Measurements from ENCODE around the gene SLC25A30. TPM values are rescaled to one million over a fixed set of nuclear protein-coding genes. Genes with fewer than 3 reads are reported as not detected.
"Not testable (repeated sequence)": the region's sequence is repeated elsewhere in the genome, so short reads cannot be mapped to it uniquely, and the experiment has no call there.

Gene SLC25A30
- total RNA-seq, 1 experiment from 2014 or later, result 7.1 TPM

GRCh38 chr13:45367358-45367757 lies 50.8 kb downstream of the SLC25A30 start:
- DNase-seq (ENCODE audit: low spot score), result peak; percentile 87

GRCh38 chr13:45365558-45365885 lies 52.7 kb downstream of the SLC25A30 start:
- DNase-seq (ENCODE audit: low spot score), result no peak

GRCh38 chr13:45364876-45365557 lies 53.2 kb downstream of the SLC25A30 start:
- DNase-seq (ENCODE audit: low spot score), result no peak

GRCh38 chr13:45362939-45363338 lies 55.2 kb downstream of the SLC25A30 start:
- DNase-seq (ENCODE audit: low spot score), result no peak

- peak; percentile 19 for DNase-seq (ENCODE audit: low spot score)
Observed at GRCh38 chr13:45361596-45362206, 56.5 kb downstream of the SLC25A30 start.

GRCh38 chr13:45356966-45357672 lies 61.1 kb downstream of the SLC25A30 start:
- DNase-seq (ENCODE audit: low spot score), result no peak

GRCh38 chr13:45353895-45354294 lies 64.3 kb downstream of the SLC25A30 start:
- no peak for DNase-seq (ENCODE audit: low spot score)

GRCh38 chr13:45352031-45352430 lies 66.1 kb downstream of the SLC25A30 start:
- no peak for DNase-seq (ENCODE audit: low spot score)

- no peak for DNase-seq (ENCODE audit: low spot score)
Observed at GRCh38 chr13:45350152-45350551, 68.0 kb downstream of the SLC25A30 start.

GRCh38 chr13:45349438-45349837 lies 68.7 kb downstream of the SLC25A30 start:
- no peak for DNase-seq (ENCODE audit: low spot score)

- DNase-seq (ENCODE audit: low spot score), result not testable (repeated sequence)
Observed at GRCh38 chr13:45344064-45344463, 74.1 kb downstream of the SLC25A30 start.

Other genes with a start within 250 kb of the SLC25A30 start
- not detected in 2 replicates for gene KCTD4, start 217.3 kb downstream of the SLC25A30 start, total RNA-seq (2014; rRNA removed; shearing (Covaris generic))
- 2,361 and 2,437 TPM in 2 replicates for gene TPT1, start 77.2 kb downstream of the SLC25A30 start, total RNA-seq (2014; rRNA removed; shearing (Covaris generic))
- 7.5 and 8.4 TPM in 2 replicates for gene COG3, start 46.6 kb upstream of the SLC25A30 start, total RNA-seq (2014; rRNA removed; shearing (Covaris generic))
- not detected in 2 replicates for gene ERICH6B, start 197.4 kb upstream of the SLC25A30 start, total RNA-seq (2014; rRNA removed; shearing (Covaris generic))

Measured in H4 (cell line).